Stimulated activated naive CD4-positive, alpha-beta T cell treated with Interleukin-2 at 50 U/mL for 16 hours (primary cell): ENCODE measurements around the gene RNF133.

Experiments used
- DNase-seq: peaks from one replicate; lab custom pipeline; 2025; lab: John Stamatoyannopoulos, UW

The RNF133 gene

GRCh38 chr7:122699017-122699416 lies at the start of gene RNF133:
Gene RNF133 (minus strand): TSS chr7:122699117. CDS start chr7:122698918, 199 bp downstream.
- DNase-seq: no peak

GRCh38 chr7:122748195-122748594 lies 49.3 kb upstream of the RNF133 start:
- no peak for DNase-seq

GRCh38 chr7:122746948-122747347 lies 48.0 kb upstream of the RNF133 start:
- no peak for DNase-seq

- no peak for DNase-seq
Observed at GRCh38 chr7:122743211-122743610, 44.3 kb upstream of the RNF133 start.

- no peak for DNase-seq
Observed at GRCh38 chr7:122738947-122739346, 40.0 kb upstream of the RNF133 start.

GRCh38 chr7:122736183-122736582 lies 37.3 kb upstream of the RNF133 start:
- no peak for DNase-seq

GRCh38 chr7:122727759-122728158 lies 28.8 kb upstream of the RNF133 start:
- no peak for DNase-seq

- DNase-seq: no peak
Observed at GRCh38 chr7:122727354-122727753, 28.4 kb upstream of the RNF133 start.

GRCh38 chr7:122726881-122727280 lies 28.0 kb upstream of the RNF133 start:
- no peak for DNase-seq

GRCh38 chr7:122724366-122724765 lies 25.4 kb upstream of the RNF133 start:
- DNase-seq: no peak

- no peak for DNase-seq
Observed at GRCh38 chr7:122719010-122719578, 20.2 kb upstream of the RNF133 start.

- DNase-seq: no peak
Observed at GRCh38 chr7:122717356-122718089, 18.6 kb upstream of the RNF133 start.

GRCh38 chr7:122715183-122715582 lies 16.3 kb upstream of the RNF133 start:
- DNase-seq: no peak

GRCh38 chr7:122710916-122711315 lies 12.0 kb upstream of the RNF133 start:
- DNase-seq: no peak

GRCh38 chr7:122709930-122710646 lies 11.2 kb upstream of the RNF133 start:
- no peak for DNase-seq

GRCh38 chr7:122706836-122707235 lies 7.9 kb upstream of the RNF133 start:
- DNase-seq: no peak

- no peak for DNase-seq
Observed at GRCh38 chr7:122702872-122703510, 4.1 kb upstream of the RNF133 start, which contains the start of gene RNF148. Gene RNF148 (minus strand): TSS chr7:122702922. CDS start chr7:122702750, 172 bp downstream.

- DNase-seq: no peak
Observed at GRCh38 chr7:122695816-122696215, 3.1 kb downstream of the RNF133 start.

GRCh38 chr7:122694697-122695096 lies 4.2 kb downstream of the RNF133 start:
- DNase-seq: no peak

- DNase-seq: no peak
Observed at GRCh38 chr7:122692769-122693309, 6.1 kb downstream of the RNF133 start.

- no peak for DNase-seq
Observed at GRCh38 chr7:122691569-122692235, 7.2 kb downstream of the RNF133 start.
